K562 (cell line): Measurements from ENCODE around the gene GPR26. TPM values are rescaled to one million over a fixed set of nuclear protein-coding genes. Genes with fewer than 3 reads are reported as not detected.

Experiments used
- ATAC-seq: fragments of 200-7000 bp; cut with Tn5 transposase; 3 replicates; pipeline ENCODE4 v1.9.1; 2020; ENCODE audit warnings: moderate library complexity
- BruUV-seq: library from RNA; stranded (reverse); fragments of 400-500 nt; replicated peaks from 2 replicates; lab custom pipeline; 2021; lab: Mats Ljungman, UMichigan
- CTCF ChIA-PET: fragments of 300-600 bp; formaldehyde crosslinking; extraction: SDS; loops from one replicate; lab custom pipeline; 2021; ENCODE audit warnings: low intra/inter-chr PET ratio; lab: Yijun Ruan, JAX
- POLR2A ChIA-PET: fragments of 300-600, 350-650 bp; sonication (Branson Sonifier 250); formaldehyde crosslinking; extraction: SDS; loops from one replicate; lab custom pipeline; 2021; ENCODE audit warnings: antibody characterized with exemption, inconsistent platforms; lab: Yijun Ruan, JAX
- DNase-seq, 4 experiments: peaks; one replicate each; pipeline versions ENCODE4 v3.0.0 to v3.0.0-alpha.2; 2011 to 2018; ENCODE audit warnings: low spot score in 3 of 4, mixed read lengths in 3 of 4; ENCODE audit errors: extremely low read depth in 1 of 4
- FAIRE-seq: peaks from 2 replicates; lab custom pipeline; 2011; peaks lifted over from hg19 to GRCh38; lab: Jason Lieb, UNC
- H2AFZ ChIP-seq: 2 replicates; pipeline ENCODE4 v1.6.0; 2011; ENCODE audit warnings: low read depth, low read length, control low read depth, inconsistent platforms
- H3K27ac ChIP-seq: fragments of 200-600 bp; 3 replicates; pipeline ENCODE4 v1.8.0; 2011; ENCODE audit warnings: low read depth, mild to moderate bottlenecking, control low read depth, inconsistent platforms, low read length, moderate library complexity, mixed read lengths; ENCODE audit errors: extremely low read depth
- H3K27me3 ChIP-seq, 2 experiments: fragments of 300-600 bp in 1 of 2; 2 replicates in 1 of 2; 3 replicates in 1 of 2; pipeline versions ENCODE4 v1.6.0 to v1.8.0; 2011; ENCODE audit warnings: inconsistent platforms in 2 of 2, low read length in 2 of 2, mild to moderate bottlenecking in 1 of 2, mixed read lengths in 1 of 2, moderate library complexity in 1 of 2; ENCODE audit not compliant: control insufficient read depth in 2 of 2, insufficient read depth in 2 of 2
- H3K36me3 ChIP-seq: fragments of 300-600 bp; 3 replicates; pipeline ENCODE4 v1.8.0; 2011; ENCODE audit warnings: mild to moderate bottlenecking, low read length, inconsistent platforms; ENCODE audit not compliant: control insufficient read depth, insufficient read depth
- H3K4me1 ChIP-seq, 2 experiments: fragments of 200-600 bp in 1 of 2; replicated peaks in 1 of 2; 2 replicates in 1 of 2; 3 replicates in 1 of 2; pipeline versions ENCODE4 v1.5.1 to v1.8.0; 2011; ENCODE audit warnings: inconsistent platforms in 2 of 2, low read length in 2 of 2, mild to moderate bottlenecking in 1 of 2, mixed read lengths in 1 of 2, moderate library complexity in 1 of 2; ENCODE audit not compliant: control insufficient read depth in 2 of 2, insufficient read depth in 2 of 2
- H3K4me2 ChIP-seq: 2 replicates; pipeline ENCODE4 v1.6.1; 2011; ENCODE audit warnings: low read length, control low read depth, inconsistent platforms, mixed read lengths; ENCODE audit not compliant: insufficient read depth
- H3K4me3 ChIP-seq: fragments of 200-600 bp; sonication (generic), shearing (Covaris generic); 2 replicates; pipeline ENCODE4 v1.5.1; 2016; ENCODE audit warnings: control low read depth, inconsistent platforms
- H3K79me2 ChIP-seq: fragments of 200-600 bp; 3 replicates; pipeline ENCODE4 v1.8.0; 2011; ENCODE audit warnings: low read length, inconsistent platforms; ENCODE audit not compliant: control insufficient read depth, insufficient read depth
- H3K9ac ChIP-seq, 2 experiments: 2 replicates each; pipeline versions ENCODE4 v1.6.0 to v1.6.1; 2011; ENCODE audit warnings: low read depth in 2 of 2, low read length in 2 of 2, control low read depth in 1 of 2, inconsistent platforms in 1 of 2, mild to moderate bottlenecking in 1 of 2, mixed read lengths in 1 of 2; ENCODE audit not compliant: insufficient read depth in 1 of 2
- H3K9me1 ChIP-seq: one replicate; pipeline ENCODE4 v1.6.0; 2011; ENCODE audit warnings: inconsistent platforms, mild to moderate bottlenecking, low read length, moderate library complexity; ENCODE audit not compliant: control insufficient read depth, insufficient read depth
- H3K9me3 ChIP-seq: replicated peaks from 2 replicates; pipeline ENCODE4 v1.5.1; 2011; ENCODE audit warnings: low read depth, low read length, inconsistent platforms; ENCODE audit not compliant: control insufficient read depth, insufficient read depth
- H4K20me1 ChIP-seq: replicated peaks from 2 replicates; pipeline ENCODE4 v1.6.1; 2011; ENCODE audit warnings: low read length, inconsistent platforms, mixed read lengths; ENCODE audit not compliant: control insufficient read depth, insufficient read depth
- GATA2 ChIP-seq: sonication (generic); formaldehyde crosslinking; IDR thresholded peaks from 2 replicates; pipeline ENCODE4 v1.4.0; 2020; ENCODE audit warnings: mild to moderate bottlenecking, missing genetic modification reagents
- KHSRP ChIP-seq: fragments of 450-650 bp; IDR thresholded peaks from 2 replicates; pipeline ENCODE4 v1.6.1; 2017
- LEF1 ChIP-seq: fragments of 450-650 bp; IDR thresholded peaks from 2 replicates; pipeline ENCODE4 v1.6.1; 2016; ENCODE audit warnings: mild to moderate bottlenecking
- YBX1 ChIP-seq: fragments of 450-650 bp; IDR thresholded peaks from 2 replicates; pipeline ENCODE4 v1.7.1; 2016; ENCODE audit warnings: mild to moderate bottlenecking
- ZNF384 ChIP-seq: IDR thresholded peaks from 2 replicates; pipeline ENCODE4 v1.6.1; 2012; ENCODE audit warnings: low read depth, low read length, improper control_type of control experiment
- ZNF77 ChIP-seq: fragments of 250-450 bp; sonication (Bioruptor Pico); IDR thresholded peaks from 2 replicates; pipeline ENCODE4 v1.5.0; 2020
- ZNF830 ChIP-seq: fragments of 250-450 bp; sonication (Bioruptor Pico); IDR thresholded peaks from 2 replicates; pipeline ENCODE4 v1.5.0; 2021; ENCODE audit warnings: mild to moderate bottlenecking
- WGBS: fragments of 100-300 bp; shearing (Covaris generic); methylation state at CpG from one replicate; pipeline ENCODE4 v1.1.6; 2016; ENCODE audit warnings: low coverage, mixed read lengths; ENCODE audit not compliant: insufficient coverage; ENCODE audit errors: missing lambda C conversion rate; 5-methylcytosine and 5-hydroxymethylcytosine counted together
- in situ Hi-C: fragments of 300-500 bp; cut with MboI; formaldehyde crosslinking; loops from 4 replicates; pipeline ENCODE4 v1.15.0; 2018; ENCODE audit warnings: inconsistent platforms, mixed read lengths
- intact Hi-C: fragments of 100-400 bp; cut with micrococcal nuclease; formaldehyde crosslinking; loops from 2 replicates; pipeline ENCODE4 v1.14.2; 2022
- polyA plus RNA-seq, 8 experiments: library from polyadenylated mRNA; depleted of rRNA in 4 of 8; stranded (reverse) in 5 of 8; unstranded in 3 of 8; fragments of >200 nt; fragmentation: Nextera tagmentation in 2 of 8; fragmentation: Illumina TruSeq in 1 of 8; extraction: Ambion mirVana in 2 of 8; extraction: Trizol in 1 of 8; gene quantifications; 2 replicates each; pipeline versions ENCODE4 v1.2.1 to v1.2.3, GENCODE V29; 2011 to 2014; ENCODE audit warnings: inconsistent platforms in 1 of 8, missing spikeins in 1 of 8
- total RNA-seq, 7 experiments: library from RNA; depleted of rRNA in 6 of 7; stranded (reverse); fragments of >200 nt in 6 of 7; fragmentation: Illumina TruSeq in 2 of 7; extraction: Trizol in 2 of 7; gene quantifications; 2 replicates each; pipeline versions ENCODE4 v1.2.1 to v1.2.3, GENCODE V29; 2011 to 2021; ENCODE audit warnings: low replicate concordance in 1 of 7
- TF ChIP-seq, protein P1 (sequence below): fragments of 250-450 bp; sonication (Bioruptor Pico); IDR thresholded peaks from 2 replicates; pipeline ENCODE4 v1.5.0; 2020; ENCODE audit warnings: mild to moderate bottlenecking
- TF ChIP-seq, protein P2 (sequence below): sonication (generic); formaldehyde crosslinking; IDR thresholded peaks from 2 replicates; pipeline ENCODE4 v1.8.0; 2023; ENCODE audit warnings: mild to moderate bottlenecking, missing genetic modification reagents
- TF ChIP-seq, protein P3 (sequence below): fragments of 200-800 bp; sonication (Bioruptor generic); IDR thresholded peaks from 2 replicates; pipeline ENCODE4 v1.6.1; 2017; ENCODE audit warnings: missing genetic modification characterization, missing compliant biosample characterization

Gene GPR26
- total and polyA plus RNA-seq, 9 of the 15 experiments (the other 6 are each of a cell fraction or from before 2014, with no cell fraction given): not detected

DNA sequence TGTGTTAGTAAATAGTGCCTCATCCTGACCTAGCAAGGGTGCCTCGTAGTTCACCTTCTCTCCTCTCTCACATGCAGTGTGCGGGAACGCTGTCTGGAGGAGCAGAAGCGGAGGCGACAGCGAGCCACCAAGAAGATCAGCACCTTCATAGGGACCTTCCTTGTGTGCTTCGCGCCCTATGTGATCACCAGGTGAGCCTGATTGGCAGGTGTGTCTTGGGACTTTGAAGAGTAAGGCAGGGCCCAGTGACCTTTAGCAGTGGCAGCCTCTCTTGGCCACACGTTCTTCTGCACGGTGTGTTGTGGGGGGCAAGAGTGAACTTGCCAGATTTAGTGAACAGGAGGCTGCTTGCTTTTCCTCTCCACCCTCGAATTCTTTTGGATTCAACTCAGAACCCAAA, 8.6 kb downstream of the GPR26 start:
- TF ChIP-seq YBX1: no peak
- TF ChIP-seq, protein P1, sequence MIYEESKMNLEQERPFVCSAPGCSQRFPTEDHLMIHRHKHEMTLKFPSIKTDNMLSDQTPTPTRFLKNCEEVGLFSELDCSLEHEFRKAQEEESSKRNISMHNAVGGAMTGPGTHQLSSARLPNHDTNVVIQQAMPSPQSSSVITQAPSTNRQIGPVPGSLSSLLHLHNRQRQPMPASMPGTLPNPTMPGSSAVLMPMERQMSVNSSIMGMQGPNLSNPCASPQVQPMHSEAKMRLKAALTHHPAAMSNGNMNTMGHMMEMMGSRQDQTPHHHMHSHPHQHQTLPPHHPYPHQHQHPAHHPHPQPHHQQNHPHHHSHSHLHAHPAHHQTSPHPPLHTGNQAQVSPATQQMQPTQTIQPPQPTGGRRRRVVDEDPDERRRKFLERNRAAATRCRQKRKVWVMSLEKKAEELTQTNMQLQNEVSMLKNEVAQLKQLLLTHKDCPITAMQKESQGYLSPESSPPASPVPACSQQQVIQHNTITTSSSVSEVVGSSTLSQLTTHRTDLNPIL (CRISPR knock-in tag): no peak
- TF ChIP-seq, protein P2, sequence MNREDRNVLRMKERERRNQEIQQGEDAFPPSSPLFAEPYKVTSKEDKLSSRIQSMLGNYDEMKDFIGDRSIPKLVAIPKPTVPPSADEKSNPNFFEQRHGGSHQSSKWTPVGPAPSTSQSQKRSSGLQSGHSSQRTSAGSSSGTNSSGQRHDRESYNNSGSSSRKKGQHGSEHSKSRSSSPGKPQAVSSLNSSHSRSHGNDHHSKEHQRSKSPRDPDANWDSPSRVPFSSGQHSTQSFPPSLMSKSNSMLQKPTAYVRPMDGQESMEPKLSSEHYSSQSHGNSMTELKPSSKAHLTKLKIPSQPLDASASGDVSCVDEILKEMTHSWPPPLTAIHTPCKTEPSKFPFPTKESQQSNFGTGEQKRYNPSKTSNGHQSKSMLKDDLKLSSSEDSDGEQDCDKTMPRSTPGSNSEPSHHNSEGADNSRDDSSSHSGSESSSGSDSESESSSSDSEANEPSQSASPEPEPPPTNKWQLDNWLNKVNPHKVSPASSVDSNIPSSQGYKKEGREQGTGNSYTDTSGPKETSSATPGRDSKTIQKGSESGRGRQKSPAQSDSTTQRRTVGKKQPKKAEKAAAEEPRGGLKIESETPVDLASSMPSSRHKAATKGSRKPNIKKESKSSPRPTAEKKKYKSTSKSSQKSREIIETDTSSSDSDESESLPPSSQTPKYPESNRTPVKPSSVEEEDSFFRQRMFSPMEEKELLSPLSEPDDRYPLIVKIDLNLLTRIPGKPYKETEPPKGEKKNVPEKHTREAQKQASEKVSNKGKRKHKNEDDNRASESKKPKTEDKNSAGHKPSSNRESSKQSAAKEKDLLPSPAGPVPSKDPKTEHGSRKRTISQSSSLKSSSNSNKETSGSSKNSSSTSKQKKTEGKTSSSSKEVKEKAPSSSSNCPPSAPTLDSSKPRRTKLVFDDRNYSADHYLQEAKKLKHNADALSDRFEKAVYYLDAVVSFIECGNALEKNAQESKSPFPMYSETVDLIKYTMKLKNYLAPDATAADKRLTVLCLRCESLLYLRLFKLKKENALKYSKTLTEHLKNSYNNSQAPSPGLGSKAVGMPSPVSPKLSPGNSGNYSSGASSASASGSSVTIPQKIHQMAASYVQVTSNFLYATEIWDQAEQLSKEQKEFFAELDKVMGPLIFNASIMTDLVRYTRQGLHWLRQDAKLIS (CRISPR knock-in tag): no peak
- no peak for TF ChIP-seq LEF1
- TF ChIP-seq KHSRP: no peak
- no peak for TF ChIP-seq GATA2 (CRISPR knock-in tag)
- TF ChIP-seq ZNF384: no peak
- no peak for TF ChIP-seq ZNF77 (CRISPR knock-in tag)
- TF ChIP-seq, protein P3, sequence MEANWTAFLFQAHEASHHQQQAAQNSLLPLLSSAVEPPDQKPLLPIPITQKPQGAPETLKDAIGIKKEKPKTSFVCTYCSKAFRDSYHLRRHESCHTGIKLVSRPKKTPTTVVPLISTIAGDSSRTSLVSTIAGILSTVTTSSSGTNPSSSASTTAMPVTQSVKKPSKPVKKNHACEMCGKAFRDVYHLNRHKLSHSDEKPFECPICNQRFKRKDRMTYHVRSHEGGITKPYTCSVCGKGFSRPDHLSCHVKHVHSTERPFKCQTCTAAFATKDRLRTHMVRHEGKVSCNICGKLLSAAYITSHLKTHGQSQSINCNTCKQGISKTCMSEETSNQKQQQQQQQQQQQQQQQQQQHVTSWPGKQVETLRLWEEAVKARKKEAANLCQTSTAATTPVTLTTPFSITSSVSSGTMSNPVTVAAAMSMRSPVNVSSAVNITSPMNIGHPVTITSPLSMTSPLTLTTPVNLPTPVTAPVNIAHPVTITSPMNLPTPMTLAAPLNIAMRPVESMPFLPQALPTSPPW (CRISPR knock-in tag): no peak
- TF ChIP-seq ZNF830: no peak
- no peak overlapping the region for H3K4me2 ChIP-seq
- no peaks in the 10 kb centered on the region for H3K36me3 ChIP-seq
- DNase-seq (no peak), ATAC-seq (no peak), FAIRE-seq (no peak)
- 0% methylated on average over 1 of the region's 11 CpGs for WGBS
- no peak overlapping the region for H3K4me3 ChIP-seq
- no peaks in the 10 kb centered on the region for H3K9me3 ChIP-seq
- in situ Hi-C loops: no loop called here
- H3K27ac ChIP-seq: no peak overlapping the region
- ChIA-PET CTCF (no interaction called here), POLR2A (no interaction called here)
- no peaks in the 10 kb centered on the region for H3K27me3 ChIP-seq
- no peaks in the 10 kb centered on the region for H4K20me1 ChIP-seq
- no peaks in the 10 kb centered on the region for H3K4me1 ChIP-seq
- H3K9me1 ChIP-seq: no peaks in the 10 kb centered on the region
- no TSS peak for BruUV-seq
- H2AFZ ChIP-seq: no peak overlapping the region
- intact Hi-C loops: no loop called here
- no peaks in the 10 kb centered on the region for H3K79me2 ChIP-seq
- H3K9ac ChIP-seq: no peak overlapping the region
